Measurements from ENCODE around the gene EME2.
A peak's percentile ranks its signal among the peaks of the same experiment; 100 is the strongest.
"Not testable (repeated sequence)": the region's sequence is repeated elsewhere in the genome, so short reads cannot be mapped to it uniquely, and the experiment has no call there.

Gene EME2, protein sequence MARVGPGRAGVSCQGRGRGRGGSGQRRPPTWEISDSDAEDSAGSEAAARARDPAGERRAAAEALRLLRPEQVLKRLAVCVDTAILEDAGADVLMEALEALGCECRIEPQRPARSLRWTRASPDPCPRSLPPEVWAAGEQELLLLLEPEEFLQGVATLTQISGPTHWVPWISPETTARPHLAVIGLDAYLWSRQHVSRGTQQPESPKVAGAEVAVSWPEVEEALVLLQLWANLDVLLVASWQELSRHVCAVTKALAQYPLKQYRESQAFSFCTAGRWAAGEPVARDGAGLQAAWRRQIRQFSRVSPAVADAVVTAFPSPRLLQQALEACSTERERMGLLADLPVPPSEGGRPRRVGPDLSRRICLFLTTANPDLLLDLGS

DNA sequence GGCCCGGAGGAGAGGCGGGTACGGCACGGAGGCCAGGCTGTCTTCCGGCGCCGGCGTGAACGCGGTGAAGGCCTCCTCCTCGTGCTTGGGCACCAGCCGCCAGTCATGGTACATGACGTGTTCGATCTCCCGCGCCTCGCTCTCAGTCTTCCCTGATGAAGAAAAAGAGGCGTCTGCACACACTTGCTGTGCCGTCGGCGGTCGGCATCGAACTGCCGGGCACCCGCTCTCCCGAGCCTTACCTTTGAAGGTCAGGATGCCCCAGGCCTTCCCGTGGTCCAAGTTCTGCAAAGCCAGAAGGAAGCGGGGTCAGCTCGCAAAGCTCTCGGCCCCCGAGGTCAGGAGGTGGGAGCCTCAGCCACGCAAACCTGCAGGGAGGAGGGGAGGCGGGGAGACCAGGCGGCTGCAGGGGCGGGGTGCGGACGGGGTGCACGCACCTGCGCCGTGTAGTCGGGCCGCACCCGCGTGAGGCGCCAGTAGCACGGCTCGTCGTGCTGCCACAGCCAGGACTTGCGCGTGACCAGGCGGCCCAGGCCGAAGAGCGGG, at the start of gene EME2:
TSS of gene EME2 (plus strand) at position 449 of the 546 bp plus-strand sequence. CDS start 418 bp downstream, outside the sequence.
- DNase-seq: peak; percentile 84

DNA sequence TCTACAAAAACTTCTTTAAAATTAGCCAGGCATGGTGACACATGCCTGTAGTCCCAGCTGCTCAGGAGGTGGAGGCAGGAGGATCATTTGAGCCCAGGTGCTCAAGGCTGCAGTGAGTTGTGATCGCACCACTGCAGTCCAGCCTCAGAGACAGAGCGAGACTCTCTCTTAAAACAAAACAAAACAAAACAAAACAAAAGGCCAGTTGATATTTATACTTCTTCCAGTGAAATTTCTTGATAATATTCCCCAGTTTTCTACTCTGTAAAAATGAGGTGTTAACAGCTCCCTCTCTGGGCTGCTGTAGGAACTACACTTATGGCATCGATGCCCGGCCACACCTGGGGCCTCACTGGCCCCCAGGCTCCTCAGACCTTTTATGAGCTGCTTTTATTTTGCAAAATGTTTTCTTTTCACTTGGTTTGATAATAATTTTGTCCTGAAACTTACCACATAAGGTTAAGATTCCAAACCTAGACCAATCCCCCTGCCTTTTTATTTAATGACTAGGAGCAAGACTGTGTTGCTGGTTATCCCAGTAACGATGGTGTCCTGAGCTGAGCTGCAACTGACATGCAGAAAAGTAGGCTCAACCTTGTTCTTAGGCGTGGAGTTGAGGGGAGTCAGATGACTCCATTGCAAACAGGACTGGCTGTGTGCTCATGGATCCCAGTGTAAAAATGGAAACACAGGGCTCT, 49.0 kb upstream of the EME2 start:
- DNase-seq: peak; percentile 75

DNA sequence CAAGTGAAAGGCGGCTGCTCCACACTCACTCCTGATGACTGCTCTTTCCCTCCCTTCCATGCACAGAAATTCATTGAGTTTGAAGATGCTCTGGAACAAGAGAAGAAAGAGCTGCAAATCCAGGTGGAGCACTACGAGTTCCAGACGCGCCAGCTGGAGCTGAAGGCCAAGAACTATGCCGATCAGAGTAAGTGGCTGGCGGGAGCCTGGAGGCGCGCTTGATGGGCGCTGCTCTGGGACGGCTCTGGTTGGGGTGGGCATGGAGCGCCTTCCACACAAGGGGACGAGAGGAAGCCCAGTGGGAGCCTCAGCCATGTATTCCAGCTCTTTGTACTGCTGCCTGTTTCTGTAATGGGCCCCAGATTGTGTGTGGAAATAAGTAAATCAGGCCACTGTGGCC, 48.1 kb upstream of the EME2 start:
- no peak for DNase-seq

DNA sequence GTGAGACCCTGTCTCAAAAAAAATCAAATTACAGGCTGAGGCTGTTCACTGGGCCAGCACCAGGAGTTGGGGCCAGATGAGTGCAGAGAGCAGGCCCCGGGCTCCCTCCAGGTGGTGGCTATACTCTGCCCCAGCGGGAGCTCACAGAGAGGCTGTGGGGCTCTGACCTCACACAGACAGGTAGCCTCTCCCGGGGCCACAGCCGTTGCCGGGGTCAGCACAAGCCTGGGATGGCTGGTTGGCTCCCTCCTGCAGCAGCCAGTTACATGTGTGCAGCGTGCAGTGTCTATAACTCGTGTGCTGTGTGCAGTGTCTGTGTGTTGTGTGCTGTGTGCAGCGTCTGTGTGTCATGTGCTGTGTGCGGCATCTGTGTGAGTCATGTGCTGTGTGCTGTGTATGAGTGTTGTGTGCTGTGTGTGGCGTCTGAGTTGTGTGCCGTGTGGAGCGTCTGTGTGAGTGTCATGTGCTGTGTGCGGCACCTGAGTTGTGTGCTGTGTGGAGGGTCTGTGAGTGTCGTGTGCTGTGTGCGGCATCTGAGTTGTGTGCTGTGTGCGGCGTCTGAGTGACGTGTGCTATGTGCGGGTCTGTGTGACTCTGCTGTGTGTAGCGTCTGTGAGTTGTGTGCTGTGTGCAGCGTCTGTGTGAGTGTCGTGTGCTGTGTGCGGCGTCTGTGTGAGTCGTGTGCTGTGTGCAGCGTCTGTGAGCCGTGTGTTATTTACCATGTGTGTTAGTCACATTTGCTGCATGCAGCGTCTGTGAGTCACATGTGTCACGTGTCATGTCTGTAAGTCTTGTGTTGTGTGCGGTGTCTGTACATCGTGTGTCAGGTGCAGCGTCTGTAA, 45.7 kb upstream of the EME2 start:
- DNase-seq: no peak

DNA sequence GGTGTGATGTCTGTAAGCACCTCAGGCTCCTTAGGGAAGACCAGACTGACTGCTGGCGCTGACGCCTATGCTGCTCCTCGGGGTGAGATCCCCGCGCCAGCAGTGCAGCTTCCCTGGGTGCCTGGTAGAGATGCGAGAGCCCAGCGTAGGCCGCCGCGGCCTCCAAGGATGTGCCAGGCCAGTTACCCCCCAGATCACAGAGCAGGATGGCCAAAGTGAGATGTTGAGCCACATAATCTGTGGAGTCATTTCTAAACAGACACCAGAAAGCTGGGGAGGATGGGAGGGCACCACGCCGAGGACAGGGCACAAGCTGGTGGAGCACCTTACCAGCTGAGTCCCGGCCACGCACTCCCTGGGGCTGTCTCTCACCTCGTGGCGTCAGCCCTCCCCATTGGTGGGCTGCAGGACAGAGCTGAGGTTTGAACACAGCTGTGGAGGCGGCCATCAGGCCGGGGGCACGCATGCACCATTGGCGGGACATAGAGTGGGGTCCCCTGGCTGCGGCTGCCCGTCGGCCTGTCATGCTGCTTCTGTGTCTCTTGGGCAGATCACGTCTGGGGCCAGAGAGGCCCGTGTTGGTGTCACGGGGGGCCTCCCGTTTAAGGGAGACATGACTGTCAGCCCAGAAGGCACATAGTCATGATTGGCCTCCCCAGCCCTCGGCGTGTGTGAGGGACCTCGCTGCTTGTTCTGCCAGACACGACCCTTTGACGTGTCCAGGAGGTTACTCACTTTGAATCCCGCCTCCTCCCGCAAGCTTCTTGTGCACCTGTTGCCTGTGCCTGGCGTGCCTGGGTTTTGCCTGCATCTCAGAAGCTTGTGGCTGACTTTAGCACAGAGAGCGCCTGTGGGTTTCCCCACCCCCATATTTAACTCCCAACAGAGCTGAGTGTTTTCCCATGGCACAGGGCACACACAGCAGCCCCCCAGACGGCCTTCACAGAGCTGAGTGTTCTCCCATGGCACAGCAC, 44.7 kb upstream of the EME2 start:
- DNase-seq: no peak

DNA sequence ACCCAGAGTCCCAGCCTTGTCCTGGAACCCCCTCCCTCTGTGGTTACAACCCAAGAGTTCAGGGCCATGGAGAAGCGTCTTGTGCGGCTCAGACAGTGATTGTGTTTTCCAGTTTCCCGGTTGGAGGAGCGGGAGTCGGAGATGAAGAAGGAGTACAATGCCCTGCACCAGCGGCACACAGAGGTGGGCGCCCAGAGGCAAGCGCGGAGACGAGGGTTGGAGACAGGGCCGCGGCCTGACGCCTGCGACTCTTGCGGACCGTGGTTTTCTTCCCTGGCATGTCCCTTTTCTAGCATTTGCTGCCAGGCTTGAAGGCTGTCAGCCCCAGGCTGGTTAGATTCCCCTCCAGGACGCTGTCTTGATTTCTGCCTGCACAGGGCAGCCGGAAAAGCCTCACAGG, 43.6 kb upstream of the EME2 start:
- DNase-seq: no peak

DNA sequence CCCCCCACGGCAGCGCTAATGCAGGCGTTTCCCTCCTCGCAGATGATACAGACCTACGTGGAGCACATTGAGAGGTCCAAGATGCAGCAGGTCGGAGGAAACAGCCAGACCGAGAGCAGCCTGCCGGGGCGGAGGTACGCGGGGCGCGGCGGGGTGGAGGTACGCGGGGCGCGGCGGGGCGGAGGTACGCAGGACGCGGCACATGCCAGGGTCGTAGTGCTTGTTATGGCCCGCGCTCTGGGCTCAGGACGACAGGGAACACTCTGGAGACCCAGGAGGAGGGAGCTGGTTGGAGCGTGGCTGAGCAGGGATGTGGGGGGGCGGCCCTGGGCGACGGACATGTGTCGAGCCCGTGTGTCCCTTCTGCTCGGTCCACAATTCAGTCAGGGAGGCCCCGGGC, 43.2 kb upstream of the EME2 start:
- no peak for DNase-seq

DNA sequence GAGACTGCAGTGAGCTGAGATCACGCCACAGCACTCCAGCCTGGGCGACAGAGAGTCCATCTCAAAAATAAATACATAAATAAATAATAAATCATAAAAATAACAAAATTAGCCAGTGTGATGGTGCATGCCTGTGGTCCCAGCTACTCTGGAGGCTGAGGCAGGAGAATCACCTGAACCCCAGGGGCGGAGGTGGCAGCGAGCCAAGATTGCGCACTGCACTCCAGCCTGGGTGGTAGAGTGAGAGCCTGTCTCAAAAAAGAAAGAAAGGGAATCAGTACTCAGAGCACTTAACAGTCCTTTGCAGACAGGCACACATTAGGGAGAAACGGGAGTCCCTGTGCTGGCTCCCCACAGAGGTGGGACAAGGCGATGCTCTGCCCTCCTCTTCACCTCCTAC, 41.5 kb upstream of the EME2 start:
- no peak for DNase-seq

DNA sequence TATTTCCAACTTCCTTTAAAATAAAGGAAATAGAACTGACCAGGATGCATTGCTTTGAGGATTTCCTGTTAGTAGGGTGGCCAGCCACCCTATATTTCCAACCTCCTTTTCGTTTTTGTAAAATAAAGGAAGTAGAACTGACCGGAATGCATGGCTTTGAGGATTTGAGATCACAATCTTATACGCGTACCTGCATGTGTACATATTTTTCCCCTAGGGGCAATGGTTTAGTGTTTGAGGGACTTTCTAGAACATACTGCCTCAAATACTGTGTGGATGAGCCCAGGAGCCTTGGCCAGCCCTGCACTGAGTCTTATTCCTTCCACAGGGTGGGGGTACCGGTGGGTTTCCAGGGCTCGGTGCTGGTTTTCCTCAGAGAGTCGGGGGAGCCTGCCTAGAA, 41.0 kb upstream of the EME2 start:
- no peak for DNase-seq

DNA sequence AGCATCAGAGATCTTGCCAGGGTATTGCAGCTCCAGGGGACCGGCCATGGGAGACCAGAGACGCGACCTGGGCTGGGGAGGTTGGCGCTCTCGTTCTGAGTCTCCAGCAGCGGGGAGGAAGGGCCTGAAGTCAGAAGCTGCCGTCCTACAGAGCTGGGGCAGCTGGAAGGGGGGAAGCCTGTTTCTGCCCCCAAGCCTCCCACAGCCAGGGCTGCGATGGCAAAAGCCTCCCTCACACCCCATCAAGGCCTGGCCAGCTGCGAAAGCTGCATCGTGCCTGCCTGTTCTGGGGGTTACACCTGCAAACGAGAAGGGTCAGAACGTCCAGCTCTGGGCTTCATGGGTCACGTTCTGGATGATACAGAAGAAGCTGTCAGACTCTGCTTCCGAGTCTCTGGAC, 40.5 kb upstream of the EME2 start:
- no peak for DNase-seq

DNA sequence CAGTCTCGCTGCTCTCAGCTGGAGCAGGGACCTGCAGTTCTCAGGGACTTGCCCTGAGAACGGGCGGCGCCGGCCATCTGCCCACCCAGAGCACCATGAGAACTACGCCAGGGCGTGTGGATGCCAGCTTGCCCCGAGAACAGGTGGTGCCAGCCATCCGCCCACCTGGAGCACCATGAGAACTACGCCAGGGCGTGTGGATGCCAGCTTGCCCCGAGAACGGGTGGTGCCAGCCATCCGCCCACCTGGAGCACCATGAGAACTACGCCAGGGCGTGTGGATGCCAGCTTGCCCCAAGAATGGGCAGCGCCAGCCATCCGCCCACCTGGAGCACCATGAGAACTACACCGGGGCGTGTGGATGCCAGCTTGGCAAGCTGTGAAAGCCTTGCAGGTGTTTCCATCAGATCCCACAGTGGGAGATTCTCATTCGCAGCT, 40.0 kb upstream of the EME2 start:
- not testable (repeated sequence) for DNase-seq

DNA sequence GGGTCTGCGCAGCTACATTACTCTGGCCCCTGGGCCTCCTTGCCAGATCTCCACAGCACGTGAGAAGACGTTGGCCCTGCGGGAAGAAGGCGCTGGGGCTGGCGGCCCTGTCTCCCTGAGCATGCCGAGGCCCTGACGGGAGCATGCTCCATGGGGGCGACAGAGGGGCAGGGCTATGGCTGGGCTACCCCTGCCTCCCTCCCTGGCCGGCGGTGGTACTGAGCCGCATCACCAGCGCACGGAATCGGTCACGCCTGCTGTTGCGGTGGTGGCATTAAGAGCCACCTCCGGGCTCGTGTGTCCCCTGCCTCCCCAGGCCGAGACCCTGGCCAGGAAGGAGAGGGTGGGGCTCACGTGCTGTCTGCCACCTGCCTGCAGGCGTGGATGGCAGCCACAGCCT, 38.5 kb upstream of the EME2 start:
- no peak for DNase-seq

DNA sequence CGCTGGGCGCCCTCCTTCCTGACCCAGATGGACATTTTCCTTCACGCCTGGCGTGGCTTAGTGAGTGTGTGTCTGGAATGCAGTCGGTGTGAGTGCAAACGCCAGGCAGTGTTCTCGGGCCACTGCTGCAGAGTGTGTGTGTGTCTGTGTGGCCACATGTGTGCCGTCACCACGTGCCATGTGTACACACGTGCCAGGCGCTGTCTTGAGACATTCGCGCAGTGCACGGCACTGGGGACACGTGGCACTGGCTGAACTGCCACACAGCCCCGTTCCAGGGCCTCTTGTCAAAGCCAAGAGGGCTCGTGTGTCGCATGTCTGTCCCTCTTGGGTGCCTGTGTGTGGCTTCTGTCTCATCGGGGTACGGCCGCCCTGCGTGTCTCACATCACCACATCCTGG, 37.8 kb upstream of the EME2 start:
- no peak for DNase-seq

DNA sequence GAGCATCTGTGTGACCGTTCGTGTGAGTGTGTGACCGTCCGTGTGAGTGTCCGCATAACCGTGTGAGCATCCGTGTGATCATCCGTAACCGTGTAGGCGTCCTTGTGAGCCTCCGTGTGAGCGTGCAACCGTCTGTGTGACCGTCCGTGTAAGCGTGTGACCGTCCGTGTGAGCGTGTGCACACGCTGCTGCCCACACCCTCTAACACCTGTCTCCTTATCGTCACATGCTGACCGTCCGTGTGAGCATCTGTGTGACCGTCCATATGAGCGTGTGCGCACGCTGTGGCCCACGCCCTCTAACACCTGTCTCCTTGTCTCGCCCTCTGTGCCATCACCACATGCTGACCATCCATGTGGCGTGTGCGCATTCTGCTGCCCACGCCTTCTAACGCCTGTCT, 32.4 kb upstream of the EME2 start:
- no peak for DNase-seq

DNA sequence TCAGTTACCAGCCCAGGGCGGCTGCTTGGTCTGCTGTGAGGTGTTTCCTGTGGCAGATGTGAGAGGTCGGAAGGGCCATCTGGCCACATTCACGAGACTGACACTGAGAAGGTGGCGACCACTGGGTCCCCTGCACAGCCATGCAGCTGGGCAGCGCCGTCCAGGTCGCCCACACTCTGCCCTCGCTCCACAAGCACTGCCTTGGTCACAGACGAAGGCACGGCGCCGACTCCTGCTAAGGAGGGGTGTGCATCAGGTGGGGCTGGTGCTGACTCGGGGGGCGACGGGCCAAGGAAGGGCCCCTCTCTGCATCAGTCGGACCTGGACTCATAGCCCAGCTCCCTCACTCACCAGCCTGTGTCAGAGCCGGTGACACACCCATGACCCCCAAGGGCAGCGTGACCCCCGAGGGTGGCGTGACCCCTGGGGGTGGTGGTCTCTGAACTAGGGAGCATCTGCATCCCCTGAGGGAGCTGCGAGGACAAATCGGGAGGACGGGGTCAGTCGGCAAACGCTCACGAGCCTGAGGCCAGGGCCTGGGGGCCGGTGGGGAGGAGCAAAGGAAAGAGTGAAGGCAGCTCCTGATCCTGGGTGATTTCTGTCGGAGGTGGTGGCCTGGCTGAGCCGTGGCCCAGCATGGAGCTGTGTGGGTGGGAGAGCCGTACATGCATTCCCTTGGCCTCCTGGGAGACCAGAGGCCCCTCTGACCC, 31.7 kb upstream of the EME2 start:
- DNase-seq: no peak

DNA sequence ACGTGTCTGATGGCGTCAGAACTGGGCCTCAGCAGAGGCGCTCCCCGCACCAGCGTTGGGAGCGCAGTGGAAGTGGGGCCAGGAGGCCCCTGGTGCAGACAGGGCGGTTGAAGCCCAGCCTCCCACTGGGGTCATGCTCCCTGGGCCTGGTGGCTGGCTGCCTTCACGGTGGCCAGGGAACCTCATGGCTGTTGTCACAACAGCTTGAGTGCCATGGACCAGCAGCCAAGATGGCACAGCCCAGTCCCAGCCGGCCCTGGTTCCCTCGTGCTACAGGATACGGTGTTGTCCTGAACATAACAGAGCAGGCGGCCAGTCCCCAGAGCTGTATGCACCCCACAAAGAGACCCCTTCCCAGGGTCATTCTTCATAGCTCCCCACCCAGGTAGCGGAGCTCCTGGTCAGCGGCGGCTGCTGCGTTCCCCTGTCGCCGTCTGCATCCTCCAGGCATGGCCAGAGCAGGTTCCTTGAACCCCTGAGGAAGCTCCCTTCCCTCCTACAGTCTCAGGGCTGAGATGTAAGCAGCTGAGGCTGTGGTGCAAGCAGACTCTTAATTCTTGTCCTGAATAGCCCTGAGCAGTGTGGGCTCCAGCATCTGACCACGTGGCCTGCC, 31.0 kb upstream of the EME2 start:
- no peak for DNase-seq

DNA sequence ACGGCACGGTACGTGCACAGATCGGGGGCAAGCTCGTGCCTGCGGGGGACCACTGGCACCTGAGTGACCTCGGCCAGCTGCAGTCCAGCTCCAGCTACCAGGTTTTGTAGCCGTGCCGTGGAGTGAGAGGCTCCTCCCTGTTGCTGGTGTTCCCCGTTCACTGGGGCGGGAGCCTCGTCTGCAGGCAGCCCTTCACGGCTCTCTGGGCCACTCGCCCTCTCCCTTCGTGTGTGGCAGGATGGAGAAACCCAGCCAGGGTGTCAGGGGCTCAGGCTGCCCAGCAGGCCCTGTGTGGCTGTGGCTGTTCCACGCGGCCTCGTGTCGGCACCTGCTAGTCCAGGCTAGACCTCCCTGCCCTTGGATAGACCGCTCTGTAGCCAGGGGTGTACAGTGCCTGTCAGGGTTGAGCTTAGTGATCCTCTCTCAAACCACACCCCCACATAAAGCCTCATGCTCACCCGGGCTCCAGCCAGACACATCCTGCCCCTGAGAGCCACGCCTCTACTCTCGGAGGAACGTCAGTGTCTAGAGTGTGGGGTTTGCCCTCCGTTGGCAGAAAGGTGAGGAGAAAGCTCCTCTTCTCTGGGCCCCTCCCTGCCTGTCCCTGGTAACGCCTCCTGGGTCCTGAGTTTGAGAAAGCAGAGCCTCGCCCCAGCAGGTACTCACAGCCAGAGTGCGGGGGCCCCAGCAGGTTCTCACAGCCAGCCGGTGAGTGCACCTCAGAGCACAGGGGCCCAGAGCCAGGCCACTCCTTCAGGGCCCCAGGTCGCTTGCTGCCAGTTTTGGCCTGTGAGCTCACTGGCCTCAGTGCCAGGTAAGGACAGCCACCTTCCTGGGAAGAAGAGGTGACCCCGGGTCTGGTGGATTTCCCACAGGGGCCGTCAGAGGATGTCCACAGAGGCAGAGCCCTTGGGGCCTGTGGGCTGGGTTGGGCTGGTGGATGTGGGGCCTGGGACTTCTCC, 29.0 kb upstream of the EME2 start:
- no peak for DNase-seq

DNA sequence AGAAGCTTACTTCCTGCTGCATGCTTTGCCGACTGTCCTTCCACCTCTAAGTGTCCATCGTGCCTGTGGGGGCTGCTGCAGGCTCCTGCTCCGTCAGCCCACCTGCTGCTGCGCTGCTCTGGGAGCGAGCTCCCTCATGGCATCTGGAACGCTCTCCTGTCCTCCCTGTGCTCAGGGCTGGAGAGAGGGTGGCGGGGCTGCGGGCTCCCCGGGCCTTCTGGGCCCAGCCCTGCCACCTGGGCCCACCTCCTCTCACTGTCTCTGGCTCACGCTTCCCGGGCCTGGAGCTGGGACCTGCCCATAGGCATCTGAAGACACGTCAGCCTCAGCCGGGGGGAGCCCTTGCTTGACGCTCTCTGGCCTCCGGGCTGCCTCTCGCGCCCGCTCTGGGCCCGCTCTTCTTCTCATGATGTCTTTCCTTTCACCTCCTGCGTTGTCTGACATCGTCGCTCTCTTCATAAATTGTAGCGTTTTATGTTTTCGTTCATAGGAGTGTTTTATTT, 28.2 kb upstream of the EME2 start:
- no peak for DNase-seq

DNA sequence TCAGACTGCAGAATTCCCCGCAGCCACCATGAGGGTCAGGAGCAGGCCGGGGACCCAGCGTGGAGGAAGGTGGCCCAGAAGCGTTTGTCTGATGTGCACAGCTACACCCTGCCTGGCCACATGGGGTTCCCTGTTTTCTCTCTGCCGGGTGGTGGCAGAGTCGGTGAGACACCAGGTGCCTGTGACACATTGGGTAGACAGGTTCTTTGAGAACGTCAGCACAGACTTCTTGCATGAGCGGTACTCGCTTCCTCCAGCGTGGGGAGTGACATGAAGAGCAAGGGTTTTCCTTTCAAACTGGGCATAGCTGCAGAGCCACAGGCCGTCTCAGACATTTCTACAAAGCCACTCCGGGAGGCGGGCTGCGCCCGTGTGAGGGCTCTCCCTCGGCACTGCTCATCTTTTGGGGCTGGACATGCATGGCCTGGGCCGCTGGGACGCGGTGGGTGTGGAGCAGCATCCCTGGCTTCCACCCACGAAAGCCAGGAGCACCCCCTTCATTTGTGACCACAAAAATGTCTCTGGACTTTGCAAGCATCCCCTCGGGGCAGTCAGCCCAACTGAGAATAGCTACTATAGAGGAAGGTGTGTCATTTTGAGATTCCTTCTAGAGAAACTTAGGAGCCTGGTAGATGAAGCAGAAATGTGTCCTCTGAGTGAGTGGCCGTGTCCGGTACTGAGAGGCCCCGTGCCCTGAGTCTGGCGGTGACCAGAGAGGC, 27.3 kb upstream of the EME2 start:
- DNase-seq: no peak

All from activated effector memory CD4-positive, alpha-beta T cell treated with anti-CD3 and anti-CD28 coated beads, Interleukin-2, amount 50 U/mL, for 16 hours (primary cell).